ENCODE data around the gene CCDC157.

CCDC157 gene

GRCh38 chr22:30421695-30422480 is 65.1 kb downstream of the CCDC157 start:
- no peaks in the 10 kb centered on the region for H3K79me2 ChIP-seq (ENCODE audit: insufficient read depth, low read length)

DNA sequence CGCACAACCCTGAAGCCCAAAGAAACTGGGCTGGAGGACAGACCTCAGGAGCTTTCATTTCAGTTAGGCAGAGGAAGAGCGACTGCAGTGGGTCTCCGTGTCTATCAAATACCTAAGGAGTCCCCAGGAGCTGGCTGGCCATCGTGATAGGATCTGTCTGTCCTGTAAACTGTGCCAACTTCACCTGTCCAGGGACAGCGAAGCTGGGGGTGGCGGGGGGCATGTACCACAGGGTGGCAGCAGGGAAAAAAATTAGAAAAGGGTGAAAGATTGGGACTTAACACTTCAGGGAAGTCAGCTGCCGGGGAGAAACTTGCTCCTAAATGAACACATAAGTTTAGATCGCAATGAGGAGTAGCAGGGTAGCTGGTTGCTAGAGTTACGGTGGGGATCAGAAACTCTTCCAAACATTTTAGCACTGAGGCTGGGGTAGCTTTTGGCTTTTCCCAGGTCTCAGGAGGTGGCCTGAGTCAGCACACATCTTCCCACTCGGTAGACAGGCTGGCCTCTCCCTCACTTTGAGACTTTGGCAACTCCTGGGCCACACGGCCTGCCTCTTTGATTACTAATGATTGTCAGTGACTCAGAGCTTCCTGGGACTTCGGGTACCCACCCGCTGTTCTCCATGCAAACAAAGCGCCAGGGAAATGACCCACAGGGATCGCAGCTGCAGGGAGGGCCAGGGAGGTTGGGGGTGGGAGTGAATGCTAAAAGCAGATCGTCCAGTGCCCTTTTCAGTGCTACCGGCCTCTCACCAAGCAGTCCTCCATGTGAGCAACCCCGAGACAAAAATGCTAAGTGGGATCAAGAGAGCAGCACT is 65.9 kb downstream of the CCDC157 start:
- Histone ChIP-seq H3K4me2 (ENCODE audit: low read length) (peak overlapping the region; percentile 83), H4K20me1 (ENCODE audit: insufficient read depth, low read length) (no peaks in the 10 kb centered on the region), H3K9me3 (ENCODE audit: low read length) (no peaks in the 10 kb centered on the region), H3K79me2 (ENCODE audit: insufficient read depth, low read length) (no peaks in the 10 kb centered on the region), H3K4me1 (ENCODE audit: insufficient read depth, low read length, severe bottlenecking) (peaks cover 43% of the 10 kb centered on the region), H3K9me2 (ENCODE audit: low read depth, low read length) (no peaks in the 10 kb centered on the region), H3K9ac (ENCODE audit: low read length) (peak overlapping the region; percentile 93), H3K27ac (ENCODE audit: low read depth, low read length, poor library complexity, severe bottlenecking) (peak overlapping the region; percentile 67), H2AFZ (ENCODE audit: low read length) (no peak overlapping the region), H3F3A (ENCODE audit: insufficient read depth, low read length) (no peaks in the 10 kb centered on the region), H3K4me3 (ENCODE audit: low read depth, low read length, poor library complexity, severe bottlenecking) (peak overlapping the region; percentile 81), H3K27me3 (ENCODE audit: insufficient read depth, low read length) (no peaks in the 10 kb centered on the region), H3K36me3 (ENCODE audit: insufficient read depth, low read length) (peaks cover 28% of the 10 kb centered on the region)
- TF ChIP-seq CTCF (IDR thresholded peaks at IDR 0.05; ENCODE audit: low read length) (no peak), EZH2 (IDR thresholded peaks at IDR 0.05; ENCODE audit: borderline replicate concordance, low read length) (no peak)

More at GRCh38 chr22:30421695-30422480, 65.1 kb downstream of the CCDC157 start:
- H3F3A ChIP-seq (ENCODE audit: insufficient read depth, low read length): no peaks in the 10 kb centered on the region
- H3K4me3 ChIP-seq (ENCODE audit: low read depth, low read length, poor library complexity, severe bottlenecking): peak overlapping the region; percentile 81
- no peaks in the 10 kb centered on the region for H3K9me2 ChIP-seq (ENCODE audit: low read depth, low read length)
- no peak for TF ChIP-seq EZH2 (IDR thresholded peaks at IDR 0.05; ENCODE audit: borderline replicate concordance, low read length)
- TF ChIP-seq CTCF (IDR thresholded peaks at IDR 0.05; ENCODE audit: low read length): no peak
- H3K36me3 ChIP-seq (ENCODE audit: insufficient read depth, low read length): peaks cover 20% of the 10 kb centered on the region; the same call in 1 of the 2 replicates
- peak overlapping the region; percentile 83; the same call in 1 of the 2 replicates for H3K4me2 ChIP-seq (ENCODE audit: low read length)
- H3K9me3 ChIP-seq (ENCODE audit: low read length): no peaks in the 10 kb centered on the region
- no peak overlapping the region for H2AFZ ChIP-seq (ENCODE audit: low read length)
- no peak overlapping the region for H3K27ac ChIP-seq (ENCODE audit: low read depth, low read length, poor library complexity, severe bottlenecking)
- no peaks in the 10 kb centered on the region for H3K27me3 ChIP-seq (ENCODE audit: insufficient read depth, low read length)
- H4K20me1 ChIP-seq (ENCODE audit: insufficient read depth, low read length): no peaks in the 10 kb centered on the region
- peak overlapping the region; percentile 93; the same call in 1 of the 2 replicates for H3K9ac ChIP-seq (ENCODE audit: low read length)
- H3K4me1 ChIP-seq (ENCODE audit: insufficient read depth, low read length, severe bottlenecking): peaks cover 42% of the 10 kb centered on the region

DNA sequence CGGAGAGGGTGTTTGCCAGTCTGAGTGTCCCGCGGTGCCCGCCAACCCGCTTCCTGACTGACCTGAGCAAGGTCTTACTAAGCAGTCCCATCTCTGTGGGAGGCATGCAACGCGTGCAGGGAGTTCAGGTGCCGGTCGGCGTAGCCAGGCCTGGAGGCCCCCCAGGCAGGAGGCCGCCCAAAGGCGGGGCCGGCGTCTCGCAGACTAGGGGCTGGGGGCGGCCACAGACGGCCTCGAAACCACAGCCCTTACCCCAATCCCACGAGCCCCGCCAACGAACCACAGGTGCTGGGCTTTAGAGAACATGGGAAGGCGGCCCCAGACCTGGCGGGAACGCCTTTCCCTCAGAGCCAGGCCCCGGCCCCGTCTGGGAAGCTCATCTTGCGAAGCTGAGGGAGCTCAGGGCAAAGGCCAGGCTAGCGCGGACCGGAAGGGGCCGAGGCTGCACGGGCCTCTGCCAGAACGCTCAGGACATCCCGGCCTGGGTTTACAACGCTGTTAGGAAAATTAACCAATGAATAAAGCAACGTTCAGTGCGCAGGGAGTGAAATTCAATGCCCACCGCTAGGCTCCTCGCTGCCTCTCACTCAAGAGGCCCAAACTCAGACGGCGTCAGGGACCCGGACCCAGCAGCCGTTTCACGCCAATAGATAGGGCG is 66.6 kb downstream of the CCDC157 start:
- Histone ChIP-seq H3K79me2 (ENCODE audit: insufficient read depth, low read length) (no peaks in the 10 kb centered on the region), H3K36me3 (ENCODE audit: insufficient read depth, low read length) (peaks cover 31% of the 10 kb centered on the region), H3K4me2 (ENCODE audit: low read length) (peak overlapping the region; percentile 83), H3K9me2 (ENCODE audit: low read depth, low read length) (no peaks in the 10 kb centered on the region), H3K9me3 (ENCODE audit: low read length) (no peaks in the 10 kb centered on the region), H3K4me3 (ENCODE audit: low read depth, low read length, poor library complexity, severe bottlenecking) (peak overlapping the region; percentile 81), H4K20me1 (ENCODE audit: insufficient read depth, low read length) (no peaks in the 10 kb centered on the region), H2AFZ (ENCODE audit: low read length) (no peak overlapping the region), H3K27ac (ENCODE audit: low read depth, low read length, poor library complexity, severe bottlenecking) (peak overlapping the region; percentile 67), H3K4me1 (ENCODE audit: insufficient read depth, low read length, severe bottlenecking) (peaks cover 43% of the 10 kb centered on the region), H3K9ac (ENCODE audit: low read length) (peak overlapping the region; percentile 93), H3K27me3 (ENCODE audit: insufficient read depth, low read length) (no peaks in the 10 kb centered on the region), H3F3A (ENCODE audit: insufficient read depth, low read length) (no peaks in the 10 kb centered on the region)
- TF ChIP-seq CTCF (IDR thresholded peaks at IDR 0.05; ENCODE audit: low read length) (no peak), EZH2 (IDR thresholded peaks at IDR 0.05; ENCODE audit: borderline replicate concordance, low read length) (no peak)
